Thyroid gland (tissue), 4 donors: ENCODE data around the gene DGKH. TPM values are rescaled to one million over a fixed set of nuclear protein-coding genes. Genes with fewer than 3 reads are reported as not detected.

Experiments used
- DNase-seq, 2 donors: peaks; one replicate each; pipeline ENCODE4 v3.0.0-alpha.2; 2019
- H3K27ac ChIP-seq, 3 donors: fragments of 200-600 bp; sonication (generic); 1 replicate in 2 of 3; 2 replicates in 1 of 3; pipeline ENCODE4 v1.5.1; 2016 to 2019; ENCODE audit warnings: mild to moderate bottlenecking in 1 of 3, moderate library complexity in 1 of 3
- H3K27me3 ChIP-seq: fragments of 200-600 bp; sonication (generic); one replicate; pipeline ENCODE4 v1.5.1; 2019
- H3K36me3 ChIP-seq, 2 donors: fragments of 200-600 bp; sonication (generic); one replicate each; pipeline ENCODE4 v1.5.1; 2016 to 2019
- H3K4me1 ChIP-seq, 2 donors: fragments of 200-600 bp; sonication (generic); one replicate each; pipeline ENCODE4 v1.5.1; 2017 to 2019
- H3K4me3 ChIP-seq, 3 donors: fragments of 200-600 bp; sonication (generic); replicated peaks in 1 of 3; 1 replicate in 2 of 3; 2 replicates in 1 of 3; pipeline ENCODE4 v1.5.1; 2016; ENCODE audit warnings: mild to moderate bottlenecking in 1 of 3
- H3K9me3 ChIP-seq: fragments of 200-600 bp; sonication (generic); one replicate; pipeline ENCODE4 v1.5.1; 2017
- CTCF ChIP-seq, 6 experiments: fragments of 200-600 bp in 3 of 6; fragments of 450-650 bp in 3 of 6; sonication (generic) in 3 of 6; IDR thresholded peaks; one replicate each; pipeline ENCODE4 v1.5.1; 2016 to 2019; ENCODE audit warnings: antibody characterized with exemption in 6 of 6, mild to moderate bottlenecking in 2 of 6, inconsistent platforms in 1 of 6, moderate library complexity in 1 of 6
- POLR2A ChIP-seq, 2 donors: fragments of 450-650 bp; IDR thresholded peaks; one replicate each; pipeline ENCODE4 v1.6.1; 2017; ENCODE audit warnings: antibody characterized with exemption in 2 of 2, mild to moderate bottlenecking in 2 of 2, moderate library complexity in 1 of 2
- WGBS, 2 donors: methylation state at CpG; one replicate each; pipeline ENCODE4 v1.1.5; 2017; 5-methylcytosine and 5-hydroxymethylcytosine counted together
- intact Hi-C: fragments of 100-400 bp; cut with DNase I; formaldehyde crosslinking; loops from one replicate; pipeline ENCODE4 v1.15.1; 2023
- total RNA-seq, 4 donors: library from RNA; depleted of rRNA; stranded (reverse); fragments of >200 nt; gene quantifications; one replicate each; pipeline ENCODE4 v1.2.3, GENCODE V29; 2016

DGKH gene
- total RNA-seq, 4 donors from 2014 or later, result 7.9 to 15.9 (median 12.4) TPM

- WGBS, 2 donors, result 79 to 85% methylated on average over 2 of the region's 2 CpGs
- no peaks in the 10 kb centered on the region for H3K27me3 ChIP-seq
- H3K9me3 ChIP-seq, result no peaks in the 10 kb centered on the region
- no peak overlapping the region for H3K4me3 ChIP-seq
- TF ChIP-seq CTCF (IDR thresholded peaks at IDR 0.05) (no peak), POLR2A (IDR thresholded peaks at IDR 0.05) (no peak)
- H3K4me1 ChIP-seq, result peaks cover 3 to 6% of the 10 kb centered on the region in 2 donors
- no peak for DNase-seq
- H3K27ac ChIP-seq, result no peak overlapping the region
- intact Hi-C loops, result no loop called here
- H3K36me3 ChIP-seq, result no peaks in the 10 kb centered on the region
Observed at GRCh38 chr13:42275098-42275471, 226.6 kb downstream of the DGKH start.

- H3K36me3 ChIP-seq, result no peaks in the 10 kb centered on the region
- intact Hi-C loops, result no loop called here
- no peaks in the 10 kb centered on the region for H3K27me3 ChIP-seq
- TF ChIP-seq CTCF (IDR thresholded peaks at IDR 0.05), result no peak
- no peak for TF ChIP-seq POLR2A (IDR thresholded peaks at IDR 0.05)
- no peak overlapping the region for H3K27ac ChIP-seq
- DNase-seq, result no peak
- WGBS, 2 donors, result 97% methylated on average over 4 of the region's 4 CpGs
- H3K9me3 ChIP-seq, result no peaks in the 10 kb centered on the region
- no peak overlapping the region for H3K4me3 ChIP-seq
- H3K4me1 ChIP-seq, result peaks cover 3 to 6% of the 10 kb centered on the region in 2 donors
Observed at GRCh38 chr13:42275506-42275905, 227.1 kb downstream of the DGKH start.

- TF ChIP-seq CTCF (IDR thresholded peaks at IDR 0.05) (no peak), POLR2A (IDR thresholded peaks at IDR 0.05) (no peak)
- no peaks in the 10 kb centered on the region for H3K27me3 ChIP-seq
- no peak overlapping the region for H3K4me3 ChIP-seq
- no peaks in the 10 kb centered on the region for H3K9me3 ChIP-seq
- intact Hi-C loops, result no loop called here
- peaks cover 3 to 6% of the 10 kb centered on the region in 2 donors for H3K4me1 ChIP-seq
- no peak for DNase-seq
- H3K36me3 ChIP-seq, result no peaks in the 10 kb centered on the region
- H3K27ac ChIP-seq, result no peak overlapping the region
- WGBS, 2 donors, result 89 to 91% methylated on average over 3 of the region's 3 CpGs
Observed at GRCh38 chr13:42276683-42277082, 228.2 kb downstream of the DGKH start.

DNA sequence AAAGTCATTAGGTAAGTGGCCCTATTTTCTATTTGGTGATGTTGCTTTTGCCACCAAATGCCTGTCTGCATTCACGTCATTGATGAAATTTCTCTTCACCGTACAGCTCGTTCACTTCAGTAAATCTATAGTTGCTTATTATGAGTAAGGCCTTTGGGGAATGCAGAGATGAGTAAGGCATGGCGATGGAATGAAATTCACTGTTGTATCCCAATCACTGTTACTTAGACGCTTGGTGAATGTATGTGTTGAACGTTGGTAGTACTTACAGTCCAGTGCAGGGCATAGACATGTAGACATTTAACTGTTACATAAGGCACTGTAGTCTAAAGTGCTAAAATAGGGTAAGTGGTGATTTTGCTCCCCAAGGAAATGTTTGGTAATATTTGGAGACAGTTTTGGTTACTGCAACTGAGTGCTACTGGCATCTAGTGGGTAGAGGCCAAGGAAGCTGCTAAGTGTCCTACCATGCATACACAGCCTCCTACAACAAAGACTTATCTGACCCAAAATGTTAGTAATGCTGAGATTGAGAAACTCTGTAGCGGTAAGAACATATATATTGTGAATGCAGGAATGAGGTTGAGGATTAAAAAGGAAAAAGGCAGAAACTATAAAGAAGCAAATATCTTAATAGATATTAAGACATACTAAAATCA lies 229.3 kb downstream of the DGKH start:
- intact Hi-C loops, result no loop called here
- Histone ChIP-seq H3K9me3 (no peaks in the 10 kb centered on the region), H3K36me3 (no peaks in the 10 kb centered on the region), H3K27ac (no peak overlapping the region), H3K4me3 (no peak overlapping the region), H3K4me1 (peaks cover 3 to 6% of the 10 kb centered on the region in 2 donors), H3K27me3 (no peaks in the 10 kb centered on the region)
- TF ChIP-seq POLR2A (IDR thresholded peaks at IDR 0.05), result no peak
- TF ChIP-seq CTCF (IDR thresholded peaks at IDR 0.05), result no peak
- no peak for DNase-seq
- 94 to 96% methylated on average over 7 of the region's 7 CpGs for WGBS, 2 donors

DNA sequence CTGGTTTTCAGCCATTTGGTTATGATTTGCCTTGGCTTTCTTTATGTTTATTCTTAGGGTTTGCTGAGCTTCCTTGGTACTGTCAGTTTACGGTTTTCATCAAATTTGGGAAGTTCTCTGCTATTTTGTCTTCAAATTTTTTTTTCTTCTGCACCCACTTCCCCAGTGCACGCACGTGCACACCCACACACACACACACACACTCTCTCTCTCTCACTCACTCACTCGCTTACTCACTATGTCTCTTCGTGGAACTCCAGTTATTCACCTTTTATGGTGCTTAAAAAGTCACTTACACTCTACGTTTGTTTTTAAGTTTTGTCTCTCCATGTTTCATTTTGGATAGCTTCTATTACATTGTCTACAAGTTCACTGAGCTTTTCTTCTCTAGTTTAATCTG lies 230.6 kb downstream of the DGKH start:
- DNase-seq, result no peak
- intact Hi-C loops, result no loop called here
- TF ChIP-seq POLR2A (IDR thresholded peaks at IDR 0.05) (no peak), CTCF (IDR thresholded peaks at IDR 0.05) (no peak)
- H3K27me3 ChIP-seq, result no peaks in the 10 kb centered on the region
- H3K4me3 ChIP-seq, result no peak overlapping the region
- H3K4me1 ChIP-seq, result peaks cover 0 to under 1% of the 10 kb centered on the region in 2 donors
- 89 to 93% methylated on average over 6 of the region's 6 CpGs for WGBS, 2 donors
- H3K27ac ChIP-seq, result no peak overlapping the region
- H3K9me3 ChIP-seq, result no peaks in the 10 kb centered on the region
- H3K36me3 ChIP-seq, result no peaks in the 10 kb centered on the region
